ENCODE results near the gene IGSF9B.

IGSF9B gene

DNA sequence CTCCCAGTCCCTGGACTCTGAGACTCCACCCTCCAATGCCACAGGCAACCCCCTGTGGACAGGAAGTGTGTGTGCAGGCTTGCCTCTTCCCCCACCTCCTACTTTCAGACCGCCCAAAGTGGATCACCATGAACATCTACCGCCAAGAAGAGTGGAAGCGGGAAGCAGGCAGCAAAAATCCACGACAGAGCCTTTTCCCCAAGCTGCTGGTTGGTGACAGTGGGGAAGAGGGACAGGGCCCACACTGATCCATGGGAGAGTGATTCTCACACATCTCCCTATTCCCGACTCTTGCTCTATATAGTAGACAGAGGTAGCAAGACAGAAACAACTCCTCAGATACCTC is 58.0 kb downstream of the IGSF9B start:
- H3K27me3 ChIP-seq (ENCODE audit: control insufficient read depth in 1 of 2, insufficient read depth in 2 of 2, low read length in 2 of 2), result no peaks in the 10 kb centered on the region
- no peak overlapping the region for H3K4me3 ChIP-seq (ENCODE audit: low read length in 2 of 2)
- H3K9ac ChIP-seq (ENCODE audit: low read length in 2 of 2), result no peak overlapping the region
- no peaks in the 10 kb centered on the region for H3K9me3 ChIP-seq (ENCODE audit: control insufficient read depth in 2 of 2, low read length in 2 of 2)
- peaks cover 30 to 36% of the 10 kb centered on the region in 2 donors for H3K36me3 ChIP-seq (ENCODE audit: control insufficient read depth in 2 of 2, insufficient read depth in 2 of 2, low read length in 2 of 2)
- no peak overlapping the region for H3K27ac ChIP-seq (ENCODE audit: low read length)
- peaks cover 13% of the 10 kb centered on the region for H3K4me1 ChIP-seq (ENCODE audit: control insufficient read depth, insufficient read depth, low read length)

DNA sequence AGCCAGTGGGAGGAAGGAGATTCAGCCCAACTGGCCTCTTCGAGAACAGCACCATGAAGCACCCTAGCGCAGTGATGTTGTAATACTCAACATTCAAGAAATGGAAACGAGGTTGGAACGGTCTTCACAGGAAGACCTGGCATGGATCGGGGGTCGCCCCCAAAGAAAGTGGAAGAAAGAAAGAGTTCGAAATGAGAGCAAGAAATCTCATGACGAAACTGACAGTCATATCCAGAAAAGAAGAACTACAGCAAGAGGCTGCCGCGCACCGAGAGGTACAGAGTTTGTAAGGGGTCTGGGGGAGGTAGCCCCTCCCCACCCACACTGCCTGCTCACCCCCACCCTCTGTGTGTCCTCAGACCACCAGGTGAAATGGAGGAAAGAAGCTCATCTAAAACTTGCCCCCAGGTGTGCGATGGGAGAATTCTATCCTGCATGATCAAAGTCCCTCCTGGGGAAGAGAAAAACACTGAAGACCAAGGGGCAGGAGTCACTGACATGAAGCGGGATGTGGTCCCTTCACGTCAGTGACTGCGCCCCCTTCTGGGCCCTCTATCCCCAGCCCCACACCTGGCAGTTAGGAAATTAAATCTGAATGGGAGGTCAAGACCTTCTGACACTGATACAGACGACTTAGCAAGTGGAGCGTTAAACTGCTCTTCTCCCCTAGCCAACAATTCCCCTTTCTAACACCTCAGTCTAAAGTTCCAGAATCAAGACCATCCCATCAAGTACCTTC is 58.6 kb downstream of the IGSF9B start:
- Histone ChIP-seq H3K9ac (ENCODE audit: low read length in 2 of 2) (no peak overlapping the region), H3K36me3 (ENCODE audit: control insufficient read depth in 2 of 2, insufficient read depth in 2 of 2, low read length in 2 of 2) (peaks cover 24 to 31% of the 10 kb centered on the region in 2 donors)

DNA sequence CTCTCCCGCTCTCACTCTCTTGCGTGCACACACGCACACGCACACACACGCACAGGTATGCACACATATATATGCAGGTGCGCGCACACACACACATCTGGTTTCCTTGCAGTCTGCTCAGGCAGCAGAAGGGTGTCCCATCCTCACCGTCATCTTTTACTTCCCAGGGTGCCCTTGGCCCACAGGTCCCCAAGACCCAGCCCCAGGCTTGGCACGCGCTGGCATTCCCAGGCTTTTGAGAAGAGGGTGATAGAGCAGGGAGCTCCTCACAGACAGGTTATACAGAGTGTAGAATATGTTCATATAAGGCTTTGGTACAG is 59.5 kb downstream of the IGSF9B start:
- Histone ChIP-seq H3K4me3 (ENCODE audit: low read length in 2 of 2) (no peak overlapping the region), H3K27ac (ENCODE audit: low read length) (no peak overlapping the region), H3K9ac (ENCODE audit: low read length in 2 of 2) (no peak overlapping the region), H3K36me3 (ENCODE audit: control insufficient read depth in 2 of 2, insufficient read depth in 2 of 2, low read length in 2 of 2) (peaks cover 16 to 28% of the 10 kb centered on the region in 2 donors), H3K4me1 (ENCODE audit: control insufficient read depth, insufficient read depth, low read length) (peaks cover 13% of the 10 kb centered on the region), H3K9me3 (ENCODE audit: control insufficient read depth in 2 of 2, low read length in 2 of 2) (no peaks in the 10 kb centered on the region), H3K27me3 (ENCODE audit: control insufficient read depth in 1 of 2, insufficient read depth in 2 of 2, low read length in 2 of 2) (no peaks in the 10 kb centered on the region)

More for the DNA sequence above, 58.6 kb downstream of the IGSF9B start:
- Histone ChIP-seq H3K4me1 (ENCODE audit: control insufficient read depth, insufficient read depth, low read length) (peaks cover 13% of the 10 kb centered on the region), H3K27ac (ENCODE audit: low read length) (no peak overlapping the region), H3K9me3 (ENCODE audit: control insufficient read depth in 2 of 2, low read length in 2 of 2) (no peaks in the 10 kb centered on the region), H3K4me3 (ENCODE audit: low read length in 2 of 2) (no peak overlapping the region), H3K27me3 (ENCODE audit: control insufficient read depth in 1 of 2, insufficient read depth in 2 of 2, low read length in 2 of 2) (no peaks in the 10 kb centered on the region)

DNA sequence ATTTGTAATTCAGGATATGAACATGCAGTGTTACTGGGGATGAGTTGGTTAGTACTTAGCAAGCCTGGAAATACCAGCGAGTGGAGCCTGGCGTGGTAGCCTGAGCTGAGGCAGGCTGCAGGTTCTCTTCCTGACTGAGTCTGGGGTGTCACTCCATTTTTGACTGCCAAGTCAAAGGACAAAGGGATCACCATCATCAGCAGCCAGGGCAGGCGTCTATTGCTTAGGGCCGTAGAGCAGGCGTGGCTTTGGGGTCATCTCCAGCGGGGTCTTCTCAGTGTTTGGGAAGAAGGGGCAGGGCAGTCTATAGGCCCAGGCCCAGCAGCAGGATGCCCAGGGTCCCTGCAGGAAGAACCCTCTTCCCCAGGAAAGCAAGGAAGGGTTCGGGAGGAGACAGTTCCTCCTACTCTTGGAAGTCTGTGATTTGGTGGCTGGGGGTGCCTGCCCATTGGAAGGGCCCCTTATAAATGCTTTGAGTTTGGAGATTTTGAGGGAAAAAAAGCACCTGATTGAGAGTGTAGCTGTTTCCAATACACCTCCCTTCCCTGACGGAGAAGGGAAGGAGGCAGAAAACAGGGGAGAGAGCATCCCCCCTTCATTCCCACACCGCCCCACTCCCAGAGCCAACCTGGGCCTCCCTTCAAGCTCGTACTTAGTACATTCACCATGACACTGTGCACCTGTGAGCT is 60.0 kb downstream of the IGSF9B start:
- Histone ChIP-seq H3K36me3 (ENCODE audit: control insufficient read depth in 2 of 2, insufficient read depth in 2 of 2, low read length in 2 of 2) (peaks cover 16 to 28% of the 10 kb centered on the region in 2 donors), H3K4me1 (ENCODE audit: control insufficient read depth, insufficient read depth, low read length) (peaks cover 13% of the 10 kb centered on the region), H3K27me3 (ENCODE audit: control insufficient read depth in 1 of 2, insufficient read depth in 2 of 2, low read length in 2 of 2) (no peaks in the 10 kb centered on the region), H3K4me3 (ENCODE audit: low read length in 2 of 2) (no peak overlapping the region), H3K9ac (ENCODE audit: low read length in 2 of 2) (no peak overlapping the region), H3K9me3 (ENCODE audit: control insufficient read depth in 2 of 2, low read length in 2 of 2) (no peaks in the 10 kb centered on the region), H3K27ac (ENCODE audit: low read length) (no peak overlapping the region)

DNA sequence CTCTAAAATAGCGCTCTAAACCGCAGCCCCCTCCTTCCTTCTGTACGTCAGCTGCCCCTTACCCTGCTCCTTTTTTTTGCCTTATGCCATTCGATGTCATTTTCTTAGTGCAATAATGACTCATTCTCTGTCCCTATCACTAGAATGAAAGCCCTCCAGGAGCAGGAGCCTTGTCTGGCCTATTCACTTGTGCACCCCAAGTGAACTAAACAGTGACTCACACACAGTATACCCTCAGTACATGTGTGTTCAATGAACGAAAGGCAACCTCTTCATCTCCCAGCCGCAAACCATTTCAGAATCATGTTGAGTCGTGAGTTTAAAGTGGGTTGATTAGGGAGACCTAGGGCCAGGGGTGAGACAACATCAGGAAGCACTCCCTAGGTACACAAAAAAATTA is 60.7 kb downstream of the IGSF9B start:
- Histone ChIP-seq H3K27me3 (ENCODE audit: control insufficient read depth in 1 of 2, insufficient read depth in 2 of 2, low read length in 2 of 2) (no peaks in the 10 kb centered on the region), H3K9ac (ENCODE audit: low read length in 2 of 2) (no peak overlapping the region), H3K9me3 (ENCODE audit: control insufficient read depth in 2 of 2, low read length in 2 of 2) (no peaks in the 10 kb centered on the region), H3K36me3 (ENCODE audit: control insufficient read depth in 2 of 2, insufficient read depth in 2 of 2, low read length in 2 of 2) (peaks cover 16 to 28% of the 10 kb centered on the region in 2 donors), H3K4me1 (ENCODE audit: control insufficient read depth, insufficient read depth, low read length) (peaks cover 13% of the 10 kb centered on the region), H3K4me3 (ENCODE audit: low read length in 2 of 2) (no peak overlapping the region), H3K27ac (ENCODE audit: low read length) (no peak overlapping the region)

DNA sequence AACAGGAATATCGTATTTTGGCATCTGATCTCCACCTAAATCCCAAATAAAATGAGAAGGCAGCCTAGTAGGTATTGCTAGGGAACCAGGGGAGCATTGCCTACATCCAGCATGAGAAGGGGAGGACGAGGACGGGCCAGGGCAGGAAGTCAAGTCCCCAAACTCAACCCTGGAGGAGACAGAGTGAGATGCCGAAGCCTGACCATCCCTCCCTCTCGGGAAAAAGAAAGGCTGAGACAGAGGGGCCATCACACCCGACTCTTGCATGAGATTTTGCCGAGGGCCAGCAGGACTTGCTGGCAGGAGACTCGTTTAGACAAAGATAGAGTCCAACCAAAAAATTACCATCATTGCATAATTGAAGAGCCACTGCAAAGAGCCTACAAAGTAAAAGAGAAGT is 61.2 kb downstream of the IGSF9B start:
- Histone ChIP-seq H3K9me3 (ENCODE audit: control insufficient read depth in 2 of 2, low read length in 2 of 2) (no peaks in the 10 kb centered on the region), H3K36me3 (ENCODE audit: control insufficient read depth in 2 of 2, insufficient read depth in 2 of 2, low read length in 2 of 2) (peaks cover 16 to 24% of the 10 kb centered on the region in 2 donors), H3K4me3 (ENCODE audit: low read length in 2 of 2) (no peak overlapping the region), H3K27ac (ENCODE audit: low read length) (no peak overlapping the region), H3K4me1 (ENCODE audit: control insufficient read depth, insufficient read depth, low read length) (peaks cover 13% of the 10 kb centered on the region), H3K27me3 (ENCODE audit: control insufficient read depth in 1 of 2, insufficient read depth in 2 of 2, low read length in 2 of 2) (no peaks in the 10 kb centered on the region), H3K9ac (ENCODE audit: low read length in 2 of 2) (no peak overlapping the region)

DNA sequence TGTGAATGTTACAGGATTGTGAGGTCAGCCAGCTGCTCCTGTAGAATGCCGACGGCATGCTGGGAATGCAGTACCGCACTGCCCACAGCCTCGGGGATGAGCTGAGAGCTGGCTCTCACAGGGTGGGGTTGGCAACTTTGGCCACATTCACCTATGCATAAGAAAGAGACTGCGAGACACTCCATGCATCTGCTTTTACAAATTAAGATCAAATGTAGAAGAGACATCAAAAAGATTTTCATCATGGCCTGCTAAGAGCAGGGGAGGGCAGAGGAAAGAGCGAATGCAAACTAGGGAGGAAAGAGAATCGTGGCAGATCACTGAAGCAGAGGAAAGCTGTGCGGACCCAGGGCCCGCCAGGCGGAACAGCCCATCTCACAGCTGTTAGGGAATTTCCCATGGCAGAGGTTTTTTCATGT is 61.7 kb downstream of the IGSF9B start:
- H3K27ac ChIP-seq (ENCODE audit: low read length), result no peak overlapping the region
- no peaks in the 10 kb centered on the region for H3K9me3 ChIP-seq (ENCODE audit: control insufficient read depth in 2 of 2, low read length in 2 of 2)
- no peak overlapping the region for H3K9ac ChIP-seq (ENCODE audit: low read length in 2 of 2)
- peak overlapping the region in 1 of 2 donors; percentile 35 for H3K4me3 ChIP-seq (ENCODE audit: low read length in 2 of 2)
- peaks cover 16 to 21% of the 10 kb centered on the region in 2 donors for H3K36me3 ChIP-seq (ENCODE audit: control insufficient read depth in 2 of 2, insufficient read depth in 2 of 2, low read length in 2 of 2)
- no peaks in the 10 kb centered on the region for H3K27me3 ChIP-seq (ENCODE audit: control insufficient read depth in 1 of 2, insufficient read depth in 2 of 2, low read length in 2 of 2)
- H3K4me1 ChIP-seq (ENCODE audit: control insufficient read depth, insufficient read depth, low read length), result peaks cover 13% of the 10 kb centered on the region

DNA sequence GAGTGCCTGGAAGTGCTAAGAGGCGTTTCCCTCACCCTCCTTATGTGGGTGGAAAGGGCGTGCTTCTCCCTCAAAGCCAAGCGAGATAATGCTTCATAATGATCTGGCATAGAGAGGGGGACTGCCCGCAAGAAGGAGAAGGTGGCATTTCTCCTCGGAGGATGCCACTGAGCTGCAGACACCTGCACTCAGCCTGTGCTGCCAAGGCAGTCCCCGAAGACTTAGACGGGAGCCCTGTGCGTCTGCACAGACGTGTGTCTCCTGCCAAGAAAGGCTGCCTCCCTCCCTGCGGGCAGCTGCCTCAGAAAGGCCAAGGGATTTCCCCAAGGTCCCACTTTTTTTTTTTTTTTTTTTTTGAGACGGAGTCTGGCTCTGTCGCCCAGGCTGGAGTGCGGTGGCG is 63.4 kb downstream of the IGSF9B start:
- Histone ChIP-seq H3K36me3 (ENCODE audit: control insufficient read depth in 2 of 2, insufficient read depth in 2 of 2, low read length in 2 of 2) (peaks cover 6% of the 10 kb centered on the region in 2 donors), H3K9ac (ENCODE audit: low read length in 2 of 2) (no peak overlapping the region), H3K27ac (ENCODE audit: low read length) (no peak overlapping the region)

DNA sequence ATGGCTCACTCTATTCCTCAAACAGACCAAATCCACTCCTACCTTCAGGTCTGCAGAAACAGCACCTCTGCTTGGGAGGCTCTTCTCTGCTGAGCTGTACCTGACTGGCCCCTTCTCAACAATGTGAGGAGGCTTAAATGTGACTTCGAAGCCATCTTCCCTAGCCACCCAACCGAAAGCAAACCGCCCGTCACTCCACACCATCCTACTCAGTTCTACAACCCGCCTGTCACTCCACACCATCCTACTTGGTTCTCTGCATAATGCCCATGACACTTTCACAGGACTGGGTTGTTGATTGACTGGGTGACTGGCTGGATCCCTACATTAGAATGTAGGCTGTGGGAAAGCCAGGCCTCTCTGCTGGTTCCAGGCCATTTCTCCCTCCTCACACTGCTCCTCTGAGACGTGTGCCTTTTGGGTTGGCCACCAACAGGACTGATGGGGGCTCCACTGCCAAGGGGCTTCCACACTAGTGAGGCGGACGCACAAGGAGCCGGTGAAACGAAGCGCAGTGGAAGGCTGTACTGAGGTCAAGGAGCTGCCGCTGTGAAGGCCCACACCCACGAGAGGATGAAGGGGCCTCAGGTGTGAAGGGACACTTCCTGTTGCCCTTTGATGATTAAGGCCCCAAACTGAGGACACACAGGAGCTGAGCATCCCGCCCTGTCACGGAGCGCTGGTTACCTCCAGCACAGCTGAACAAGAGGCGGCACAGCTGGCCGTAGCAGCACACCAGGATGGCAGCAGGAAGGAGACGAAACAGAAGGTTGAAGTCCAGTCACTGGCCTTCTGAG is 64.0 kb downstream of the IGSF9B start:
- Histone ChIP-seq H3K9ac (ENCODE audit: low read length in 2 of 2) (no peak overlapping the region), H3K4me1 (ENCODE audit: control insufficient read depth, insufficient read depth, low read length) (peaks cover 13% of the 10 kb centered on the region), H3K27me3 (ENCODE audit: control insufficient read depth in 1 of 2, insufficient read depth in 2 of 2, low read length in 2 of 2) (no peaks in the 10 kb centered on the region), H3K9me3 (ENCODE audit: control insufficient read depth in 2 of 2, low read length in 2 of 2) (no peaks in the 10 kb centered on the region), H3K4me3 (ENCODE audit: low read length in 2 of 2) (no peak overlapping the region), H3K27ac (ENCODE audit: low read length) (no peak overlapping the region), H3K36me3 (ENCODE audit: control insufficient read depth in 2 of 2, insufficient read depth in 2 of 2, low read length in 2 of 2) (peaks cover 5 to 6% of the 10 kb centered on the region in 2 donors)

More for the DNA sequence above, 63.4 kb downstream of the IGSF9B start:
- Histone ChIP-seq H3K9me3 (ENCODE audit: control insufficient read depth in 2 of 2, low read length in 2 of 2) (no peaks in the 10 kb centered on the region), H3K4me3 (ENCODE audit: low read length in 2 of 2) (no peak overlapping the region), H3K27me3 (ENCODE audit: control insufficient read depth in 1 of 2, insufficient read depth in 2 of 2, low read length in 2 of 2) (no peaks in the 10 kb centered on the region), H3K4me1 (ENCODE audit: control insufficient read depth, insufficient read depth, low read length) (peaks cover 13% of the 10 kb centered on the region)

DNA sequence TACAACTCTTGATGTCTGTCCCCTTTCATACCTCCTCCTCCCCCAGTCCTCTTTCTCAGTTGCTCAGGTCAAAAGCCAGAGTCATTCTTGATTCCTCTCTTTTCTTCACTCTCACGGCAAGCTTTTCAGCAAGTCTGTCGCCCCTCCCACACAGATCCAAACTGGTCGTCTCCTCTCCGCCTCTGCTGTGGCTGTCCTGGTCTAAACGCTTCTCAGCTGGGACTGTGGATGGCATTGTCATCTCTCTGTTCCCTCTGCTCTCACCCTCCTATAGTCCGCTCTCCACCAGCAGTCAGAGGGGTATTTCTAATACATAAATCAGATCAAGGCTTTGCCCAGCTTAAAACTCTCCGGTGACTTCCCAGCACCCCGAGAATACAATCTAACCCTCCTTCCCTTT is 64.6 kb downstream of the IGSF9B start:
- no peak overlapping the region for H3K27ac ChIP-seq (ENCODE audit: low read length)
- H3K9ac ChIP-seq (ENCODE audit: low read length in 2 of 2), result no peak overlapping the region
- no peak overlapping the region for H3K4me3 ChIP-seq (ENCODE audit: low read length in 2 of 2)
- H3K36me3 ChIP-seq (ENCODE audit: control insufficient read depth in 2 of 2, insufficient read depth in 2 of 2, low read length in 2 of 2), result peaks cover 1 to 3% of the 10 kb centered on the region in 2 donors
- peaks cover 0 to 2% of the 10 kb centered on the region in 2 donors for H3K27me3 ChIP-seq (ENCODE audit: control insufficient read depth in 1 of 2, insufficient read depth in 2 of 2, low read length in 2 of 2)
- no peaks in the 10 kb centered on the region for H3K9me3 ChIP-seq (ENCODE audit: control insufficient read depth in 2 of 2, low read length in 2 of 2)
- H3K4me1 ChIP-seq (ENCODE audit: control insufficient read depth, insufficient read depth, low read length), result peaks cover 13% of the 10 kb centered on the region
